Measurements from ENCODE around the gene TUBA4B. TPM values are rescaled to one million over a fixed set of nuclear protein-coding genes. Genes with fewer than 3 reads are reported as not detected.

The TUBA4B gene
- total RNA-seq, 4 donors from 2014 or later: not detected

- intact Hi-C loops (cut with DNase I; ENCODE audit: low total_unique reads) (no loop called here), in situ Hi-C loops (cut with MboI; ENCODE audit: low sequenced_read_pairs in 4 of 4) (no loop called here)
- Histone ChIP-seq H3K27ac (no peak overlapping the region), H3K4me1 (peaks cover 7 to 14% of the 10 kb centered on the region in 2 donors), H3K4me3 (no peak overlapping the region), H3K36me3 (peaks cover 0 to 76% of the 10 kb centered on the region in 2 donors), H3K9me3 (no peaks in the 10 kb centered on the region), H3K27me3 (no peaks in the 10 kb centered on the region)
- DNase-seq (no peak), ATAC-seq (no peak)
- TF ChIP-seq POLR2A (IDR thresholded peaks at IDR 0.05) (no peak), CTCF (IDR thresholded peaks at IDR 0.05 in 4 of 5, conservative IDR thresholded peaks at IDR 0.05 in 1 of 5) (no peak)
Measured at GRCh38 chr2:219213486-219214071, 39.5 kb upstream of the TUBA4B start.

GRCh38 chr2:219214141-219214540, 38.9 kb upstream of the TUBA4B start:
- peaks cover 9 to 17% of the 10 kb centered on the region in 2 donors for H3K4me1 ChIP-seq
- no peak for DNase-seq
- in situ Hi-C loops (cut with MboI; ENCODE audit: low sequenced_read_pairs in 4 of 4): no loop called here
- ATAC-seq: no peak
- TF ChIP-seq CTCF (IDR thresholded peaks at IDR 0.05 in 4 of 5, conservative IDR thresholded peaks at IDR 0.05 in 1 of 5) (no peak), POLR2A (IDR thresholded peaks at IDR 0.05) (no peak)
- H3K36me3 ChIP-seq: peaks cover 0 to 70% of the 10 kb centered on the region in 2 donors
- no peak overlapping the region for H3K27ac ChIP-seq
- no peaks in the 10 kb centered on the region for H3K27me3 ChIP-seq
- H3K4me3 ChIP-seq: no peak overlapping the region
- no peaks in the 10 kb centered on the region for H3K9me3 ChIP-seq
- intact Hi-C loops (cut with DNase I; ENCODE audit: low total_unique reads): no loop called here

- Histone ChIP-seq H3K4me1 (peaks cover 16 to 24% of the 10 kb centered on the region in 2 donors), H3K27ac (no peak overlapping the region), H3K4me3 (no peak overlapping the region), H3K9me3 (no peaks in the 10 kb centered on the region), H3K36me3 (peaks cover 0 to 64% of the 10 kb centered on the region in 2 donors), H3K27me3 (no peaks in the 10 kb centered on the region)
- in situ Hi-C loops (cut with MboI; ENCODE audit: low sequenced_read_pairs in 4 of 4): no loop called here
- ATAC-seq: no peak
- DNase-seq: no peak
- no peak for TF ChIP-seq POLR2A (IDR thresholded peaks at IDR 0.05)
- no peak for TF ChIP-seq CTCF (IDR thresholded peaks at IDR 0.05 in 4 of 5, conservative IDR thresholded peaks at IDR 0.05 in 1 of 5)
- intact Hi-C loops (cut with DNase I; ENCODE audit: low total_unique reads): no loop called here
Measured at GRCh38 chr2:219214786-219215185, 38.3 kb upstream of the TUBA4B start.

- DNase-seq (no peak), ATAC-seq (no peak)
- H3K36me3 ChIP-seq: peaks cover 0 to 64% of the 10 kb centered on the region in 2 donors
- no peak overlapping the region for H3K4me3 ChIP-seq
- H3K27me3 ChIP-seq: no peaks in the 10 kb centered on the region
- TF ChIP-seq CTCF (IDR thresholded peaks at IDR 0.05 in 4 of 5, conservative IDR thresholded peaks at IDR 0.05 in 1 of 5): no peak
- TF ChIP-seq POLR2A (IDR thresholded peaks at IDR 0.05): no peak
- no peaks in the 10 kb centered on the region for H3K9me3 ChIP-seq
- intact Hi-C loops (cut with DNase I; ENCODE audit: low total_unique reads): no loop called here
- peak overlapping the region; percentile 87 to 99 (median 94) for H3K27ac ChIP-seq
- H3K4me1 ChIP-seq: peaks cover 19 to 29% of the 10 kb centered on the region in 2 donors
- in situ Hi-C loops (cut with MboI; ENCODE audit: low sequenced_read_pairs in 4 of 4): no loop called here
Measured at GRCh38 chr2:219215871-219216534, 37.0 kb upstream of the TUBA4B start.
